NCI-H1048 (cell line): Measurements from ENCODE around the gene CEBPB.

Source experiments
- DNase-seq: peaks from one replicate; lab custom pipeline; 2025; lab: John Stamatoyannopoulos, UW

Gene CEBPB

GRCh38 chr20:50230184-50230583 lies 39.6 kb downstream of the CEBPB start:
- no peak for DNase-seq

GRCh38 chr20:50230871-50231560 lies 40.4 kb downstream of the CEBPB start:
- DNase-seq, result no peak

GRCh38 chr20:50231854-50232253 lies 41.2 kb downstream of the CEBPB start:
- DNase-seq, result no peak

GRCh38 chr20:50232651-50233324 lies 42.2 kb downstream of the CEBPB start:
- DNase-seq, result no peak

GRCh38 chr20:50233325-50234212 lies 42.9 kb downstream of the CEBPB start:
- DNase-seq, result no peak

GRCh38 chr20:50234288-50234687 lies 43.7 kb downstream of the CEBPB start:
- no peak for DNase-seq

- DNase-seq, result no peak
Measured at GRCh38 chr20:50237349-50237748, 46.7 kb downstream of the CEBPB start.

- DNase-seq, result no peak
Measured at GRCh38 chr20:50238081-50238800, 47.6 kb downstream of the CEBPB start.

GRCh38 chr20:50240092-50240491 lies 49.5 kb downstream of the CEBPB start:
- DNase-seq, result no peak

- no peak for DNase-seq
Measured at GRCh38 chr20:50242178-50242514, 51.5 kb downstream of the CEBPB start.
